Nucleus accumbens (tissue), 56 donors: Measurements from ENCODE around the gene DVL2.
A peak's percentile ranks its signal among the peaks of the same experiment; 100 is the strongest.
"Not testable (repeated sequence)": the region's sequence is repeated elsewhere in the genome, so short reads cannot be mapped to it uniquely, and the experiment has no call there.

Experiments
- DNase-seq, 56 donors: peaks; one replicate each; lab custom pipeline; 2025; lab: John Stamatoyannopoulos, UW

DVL2 gene

GRCh38 chr17:7258731-7259554 lies 24.6 kb upstream of the DVL2 start:
- no peak for DNase-seq

DNA sequence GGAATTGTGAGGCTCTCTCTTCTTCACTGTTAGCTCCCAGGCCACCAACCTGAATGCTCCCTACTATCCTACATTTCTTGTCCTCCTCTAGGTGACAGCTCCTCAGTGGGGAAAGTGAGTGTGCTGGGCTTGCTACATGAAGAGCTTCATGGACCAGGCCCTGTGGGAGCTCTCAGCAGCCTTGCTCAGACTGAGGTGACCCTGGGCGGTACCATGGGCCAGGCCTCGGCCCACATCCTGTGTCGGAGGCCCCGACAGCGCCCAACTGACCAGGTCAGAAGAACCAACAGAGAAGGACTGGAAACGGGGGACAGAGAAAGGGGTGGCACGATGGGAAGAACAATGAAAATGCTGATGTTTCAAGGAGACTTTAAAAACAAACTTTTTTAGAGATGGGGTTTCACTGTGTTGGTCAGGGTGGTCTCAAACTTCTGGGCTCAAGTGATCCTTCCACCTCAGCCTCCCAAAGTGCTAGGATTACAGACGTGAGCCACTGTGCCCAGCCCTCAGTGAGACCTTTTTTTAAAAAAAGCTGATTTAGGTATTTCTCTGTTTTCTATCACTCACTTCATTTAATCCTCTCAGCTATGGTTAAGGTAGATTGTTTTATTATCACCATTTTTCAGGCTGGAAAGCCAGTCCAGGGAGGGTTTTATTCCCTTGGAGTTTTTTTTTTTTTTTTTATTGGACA lies 22.6 kb upstream of the DVL2 start:
- DNase-seq, result no peak

DNA sequence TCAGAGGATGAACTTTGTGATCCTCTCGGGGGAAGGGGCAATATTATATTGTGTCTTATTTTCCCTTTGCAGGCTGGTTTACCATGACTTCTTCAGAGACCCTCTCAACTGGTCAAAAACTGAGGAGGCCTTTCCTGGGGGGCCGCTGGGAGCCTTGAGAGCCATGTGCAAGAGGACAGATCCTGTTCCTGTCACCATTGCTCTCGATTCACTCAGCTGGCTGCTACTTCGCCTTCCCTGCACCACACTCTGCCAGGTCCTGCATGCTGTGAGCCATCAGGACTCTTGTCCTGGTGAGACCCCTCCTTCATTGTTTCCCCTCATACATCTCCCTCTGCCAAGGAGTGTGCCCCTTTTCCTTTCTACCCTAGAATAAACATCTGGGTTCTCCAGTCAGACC lies 20.2 kb upstream of the DVL2 start:
- DNase-seq, result no peak

DNA sequence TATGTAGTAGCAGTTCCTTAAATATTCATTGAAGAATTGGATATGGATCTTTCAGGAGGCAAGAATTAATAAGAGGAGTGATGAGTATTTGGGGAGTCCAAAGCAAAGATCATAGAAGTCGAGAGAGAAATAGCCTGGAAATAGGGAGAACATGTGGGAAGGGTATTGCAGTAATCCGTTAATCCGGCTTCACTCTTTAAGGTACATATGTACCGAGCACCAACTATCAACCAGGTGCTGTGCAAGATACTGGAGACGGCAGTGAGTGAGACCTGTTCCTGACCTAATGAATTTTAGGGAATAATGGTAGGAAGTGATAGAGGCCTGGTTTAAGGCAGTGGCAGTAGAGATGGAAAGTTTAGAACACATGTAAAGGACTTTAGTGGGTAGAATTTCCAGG lies 18.8 kb upstream of the DVL2 start:
- DNase-seq, result no peak

GRCh38 chr17:7252176-7253043 lies 18.1 kb upstream of the DVL2 start, which contains the start of gene ELP5:
ELP5 (plus strand) TSS chr17:7252215; CDS start chr17:7252551, 336 bp downstream.
- DNase-seq, result peak in 54 of 56 donors; percentile 51 to 96 (median 87)

DNA sequence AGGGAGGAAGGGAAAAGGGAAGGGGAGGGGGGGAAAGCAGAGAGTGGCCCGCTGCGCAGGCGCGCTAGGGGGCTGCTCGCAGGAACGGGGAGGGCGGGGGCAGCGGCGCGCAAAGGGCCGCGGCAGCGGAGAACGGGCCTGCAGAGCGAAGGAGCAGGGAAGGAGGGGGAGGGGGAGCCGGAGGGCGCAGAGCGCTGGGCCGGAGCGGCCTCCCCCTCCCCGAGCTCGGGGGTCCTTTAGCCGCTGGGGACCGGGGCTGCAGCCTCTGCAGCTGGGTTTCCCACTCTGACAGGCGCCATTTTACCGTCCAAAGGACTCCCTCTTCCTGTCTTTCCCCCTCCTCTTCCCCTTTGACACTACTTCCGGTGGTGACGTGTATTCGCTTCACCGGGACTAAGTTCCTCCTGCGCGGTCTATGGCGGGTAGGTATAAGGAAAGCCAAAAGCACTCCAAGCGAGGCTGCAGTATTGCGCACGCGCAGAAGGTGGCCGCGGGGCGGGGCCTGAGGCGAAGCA lies 17.4 kb upstream of the DVL2 start, which contains the start of gene CTDNEP1:
Gene CTDNEP1, minus strand, starts transcription at position 74 of the 515 bp plus-strand sequence. CDS start 438 bp downstream, outside the sequence.
- peak; percentile 90 to 99 (median 97) for DNase-seq

DNA sequence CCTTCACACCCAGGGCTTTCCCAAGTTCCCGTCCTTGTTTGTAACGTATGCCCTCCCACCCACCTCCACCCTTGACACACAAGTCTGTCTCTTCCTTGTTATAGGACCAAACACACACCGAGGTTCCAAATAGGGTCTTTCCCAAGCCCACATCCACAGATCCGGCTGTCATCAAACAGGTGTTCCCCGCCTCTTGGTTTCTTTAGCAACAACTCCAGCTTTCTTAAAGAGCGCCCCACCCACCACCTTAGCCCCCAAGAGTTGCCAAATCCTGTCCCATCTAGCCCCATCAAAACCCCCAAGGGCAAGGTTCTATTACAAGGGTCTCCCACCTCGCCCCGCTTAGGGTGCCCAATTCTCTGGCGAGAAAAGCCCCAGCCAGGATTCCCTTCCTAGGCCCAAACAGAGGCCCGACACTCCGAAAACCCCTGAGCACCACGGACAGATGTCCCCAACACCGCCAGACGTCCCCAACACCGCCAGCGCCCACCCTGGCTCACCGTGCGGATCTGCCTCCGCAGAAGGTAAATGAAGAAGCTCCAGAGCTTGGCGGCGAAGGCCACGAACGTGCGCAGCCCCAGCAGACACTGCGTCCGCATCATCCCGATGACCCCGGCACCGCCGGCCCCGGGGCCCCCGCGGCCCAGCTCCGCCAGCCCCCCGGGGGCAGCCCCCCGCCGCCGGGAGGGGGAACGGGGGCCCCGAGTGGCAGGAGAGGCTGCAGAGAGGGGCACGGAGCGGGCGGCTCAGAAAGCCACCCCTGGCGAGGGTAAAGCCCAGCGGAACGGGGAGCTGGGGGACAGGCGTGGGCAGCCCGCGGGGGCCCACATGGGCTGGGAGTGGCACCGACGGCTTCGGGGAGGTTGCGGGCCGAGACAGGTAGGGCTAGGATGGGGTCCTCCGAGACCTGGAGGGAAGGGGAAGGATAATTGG lies 16.6 kb upstream of the DVL2 start:
- peak in 7 of 56 donors; percentile 11 to 44 (median 24) for DNase-seq

GRCh38 chr17:7249830-7250229 lies 15.5 kb upstream of the DVL2 start:
- no peak for DNase-seq

- DNase-seq, result no peak
Observed at GRCh38 chr17:7249214-7249613, 14.9 kb upstream of the DVL2 start.

DNA sequence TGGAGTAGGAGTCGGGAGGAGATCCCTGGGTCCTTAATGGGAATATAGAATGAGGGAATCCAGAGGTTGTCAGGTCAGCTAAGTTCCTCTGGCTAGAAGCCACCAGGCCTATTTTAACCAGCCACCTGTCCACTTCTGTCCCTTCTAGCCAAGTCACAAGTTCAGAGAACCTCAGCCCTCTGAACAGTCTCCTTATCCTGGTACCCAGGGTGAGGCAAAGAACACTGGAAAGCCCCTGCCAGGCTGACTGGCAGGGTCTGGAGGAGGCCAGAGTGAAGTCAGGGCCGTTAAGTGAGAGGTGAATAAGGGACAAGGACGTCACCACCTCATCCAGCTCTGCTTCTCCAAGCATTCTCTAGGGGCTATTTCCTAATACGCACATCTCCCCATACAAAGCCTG lies 14.5 kb upstream of the DVL2 start:
- DNase-seq, result no peak

DNA sequence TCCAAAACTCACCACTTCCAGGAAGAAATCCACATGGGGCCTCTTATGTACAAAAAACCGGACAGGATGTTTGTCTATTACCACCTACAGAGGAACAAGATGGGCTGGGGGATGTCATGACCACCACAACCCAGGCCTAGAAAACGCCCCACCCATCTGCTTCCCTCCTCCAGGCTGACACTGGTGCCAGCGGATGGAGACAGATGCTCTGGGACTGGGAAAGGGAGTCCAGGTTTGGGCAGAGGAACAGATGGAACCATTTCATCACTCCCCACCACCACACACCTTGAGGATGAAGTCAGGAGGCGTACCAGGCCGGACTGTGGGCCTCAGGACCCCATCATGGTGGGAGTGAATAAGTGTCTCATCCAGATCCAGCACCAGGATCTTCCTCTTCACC lies 12.5 kb upstream of the DVL2 start:
- no peak for DNase-seq

GRCh38 chr17:7243838-7244237 lies 9.5 kb upstream of the DVL2 start:
- DNase-seq, result not testable (repeated sequence)

GRCh38 chr17:7243453-7243729 lies 9.1 kb upstream of the DVL2 start:
- no peak for DNase-seq

- DNase-seq, result peak in 55 of 56 donors; percentile 42 to 96 (median 90)
Observed at GRCh38 chr17:7242717-7243452, 8.6 kb upstream of the DVL2 start.

DNA sequence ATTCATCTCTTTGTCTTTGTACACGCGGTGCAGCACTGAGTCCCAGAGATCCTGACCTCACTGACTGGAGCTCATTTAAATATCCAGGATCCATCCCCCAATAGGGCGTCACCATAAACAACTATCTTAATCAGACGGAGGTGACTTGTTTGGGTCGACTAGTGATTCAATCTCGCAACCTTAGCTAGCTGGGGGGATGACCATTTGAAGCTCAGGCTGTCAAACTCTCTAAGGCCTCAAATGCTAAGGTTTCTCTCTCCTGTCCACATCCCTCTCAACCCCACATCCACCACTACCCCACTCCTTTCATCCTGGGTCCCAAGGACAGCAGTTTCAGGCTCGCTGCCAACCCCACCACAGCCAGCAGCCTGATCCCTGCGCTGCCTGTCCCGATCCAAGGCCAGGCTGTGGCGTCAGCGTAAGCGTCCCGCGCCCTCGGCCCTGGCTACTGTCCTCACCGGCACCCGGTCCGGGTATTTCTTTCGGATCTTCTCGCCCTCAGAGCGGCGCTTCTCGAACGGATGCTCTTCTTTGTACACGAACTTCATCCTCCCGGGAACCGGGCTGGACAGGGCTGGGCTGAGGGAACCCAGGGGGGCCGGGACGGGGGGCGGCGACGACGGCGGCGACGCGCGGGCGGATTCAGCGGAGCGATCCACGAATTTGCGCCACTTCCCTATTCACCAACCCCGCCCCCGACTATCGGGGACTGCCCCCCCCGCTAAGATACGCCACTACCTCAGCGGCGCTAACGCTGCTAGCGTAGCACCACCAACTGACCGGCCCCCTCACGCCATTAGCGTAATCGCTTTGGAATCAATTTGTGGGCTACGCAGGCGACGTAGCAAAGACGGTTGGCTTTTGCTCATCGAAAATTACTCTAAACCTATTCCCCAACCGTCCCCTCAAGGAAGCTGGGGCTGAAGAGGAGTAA lies 7.7 kb upstream of the DVL2 start, which contains the start of gene GABARAP:
Gene GABARAP, minus strand, starts transcription at position 667 of the 934 bp plus-strand sequence. Its CDS starts 119 bp downstream, at position 548.
- peak; percentile 35 to 96 (median 92) for DNase-seq

DNA sequence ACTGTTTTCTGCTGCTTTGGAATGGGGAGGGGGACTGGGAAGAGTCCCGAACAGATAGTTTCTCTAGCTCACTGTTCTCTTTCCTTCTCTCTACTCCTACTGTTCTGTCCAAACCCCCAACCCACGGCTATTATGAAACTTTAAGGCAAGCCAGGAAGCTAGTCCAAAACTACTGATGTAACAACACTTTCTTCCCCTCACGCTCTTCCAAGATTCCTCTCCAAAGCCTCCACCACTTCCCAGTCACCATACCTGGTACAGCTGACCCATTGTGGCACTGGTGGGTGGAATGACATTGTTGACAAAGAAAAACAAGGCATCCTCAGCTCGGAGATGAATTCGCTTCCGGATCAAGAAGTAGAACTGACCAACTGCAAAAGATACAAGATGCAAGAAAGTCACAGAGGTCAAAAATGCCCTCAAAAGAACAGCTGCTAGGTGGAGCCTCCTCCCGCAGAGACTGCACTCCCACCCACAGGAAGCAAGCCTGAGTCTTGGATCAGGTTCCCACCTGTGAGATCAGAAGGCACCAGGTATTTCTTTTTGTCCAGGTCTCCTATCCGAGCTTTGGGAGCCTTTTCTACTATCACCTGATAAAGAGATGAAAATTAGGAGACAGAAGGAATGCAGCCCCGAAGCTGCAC lies 6.9 kb upstream of the DVL2 start:
- no peak for DNase-seq

DNA sequence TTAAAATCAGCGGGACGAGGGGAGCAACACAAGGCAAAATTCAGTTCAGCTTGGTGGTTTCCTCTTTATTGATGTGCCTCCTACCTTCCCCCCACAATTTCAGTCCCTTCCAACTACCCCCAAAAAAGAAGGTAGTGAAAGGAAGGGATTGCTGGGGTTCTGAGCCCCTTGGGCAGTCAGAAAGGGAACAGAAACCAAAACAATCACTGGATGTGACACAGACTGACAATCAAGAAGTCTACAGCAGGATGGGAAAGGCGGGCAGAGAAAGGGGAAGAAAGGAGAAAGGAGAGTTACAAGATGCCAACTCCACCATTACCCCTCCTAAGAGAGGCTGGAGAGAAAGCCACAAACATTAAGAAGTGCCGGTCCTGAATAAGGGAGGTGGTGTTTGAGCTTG lies 6.1 kb upstream of the DVL2 start:
- DNase-seq, result peak in 2 of 56 donors; percentile 22 to 40
